Esophagus muscularis mucosa (tissue), 4 donors: Measurements from ENCODE around the gene SLC22A6. TPM values are rescaled to one million over a fixed set of nuclear protein-coding genes. Genes with fewer than 3 reads are reported as not detected.

Experiments used
- DNase-seq: peaks from one replicate; pipeline ENCODE4 v3.0.0-alpha.2; 2017; ENCODE audit errors: extremely low spot score
- H3K27ac ChIP-seq, 4 donors: fragments of 200-600 bp; sonication (generic); replicated peaks in 1 of 4; 1 replicate in 3 of 4; 2 replicates in 1 of 4; pipeline ENCODE4 v1.5.1; 2016 to 2019; ENCODE audit warnings: mild to moderate bottlenecking in 1 of 4
- H3K27me3 ChIP-seq, 4 donors: fragments of 200-600 bp; sonication (generic); one replicate each; pipeline versions ENCODE4 v1.5.1 to v1.6.0; 2016 to 2019
- H3K36me3 ChIP-seq, 4 donors: fragments of 200-600 bp; sonication (generic); one replicate each; pipeline ENCODE4 v1.5.1; 2016 to 2019
- H3K4me1 ChIP-seq, 4 donors: fragments of 200-600 bp; sonication (generic); one replicate each; pipeline ENCODE4 v1.5.1; 2016 to 2019
- H3K4me3 ChIP-seq, 4 donors: fragments of 200-600 bp; sonication (generic); 1 replicate in 2 of 4; 2 replicates in 2 of 4; pipeline ENCODE4 v1.5.1; 2016 to 2019; ENCODE audit warnings: mild to moderate bottlenecking in 4 of 4, moderate library complexity in 1 of 4
- H3K9me3 ChIP-seq, 4 donors: fragments of 200-600 bp; sonication (generic); 1 replicate in 3 of 4; 2 replicates in 1 of 4; pipeline ENCODE4 v1.5.1; 2016 to 2019
- CTCF ChIP-seq, 3 experiments: fragments of 200-600 bp in 2 of 3; fragments of 450-650 bp in 1 of 3; sonication (generic) in 2 of 3; IDR thresholded peaks; one replicate each; pipeline ENCODE4 v1.5.1; 2017 to 2019; ENCODE audit warnings: antibody characterized with exemption in 3 of 3, mild to moderate bottlenecking in 2 of 3, moderate library complexity in 1 of 3
- EP300 ChIP-seq: sonication (generic); formaldehyde crosslinking; IDR thresholded peaks from one replicate; pipeline ENCODE4 v1.6.1; 2017; ENCODE audit warnings: antibody characterized with exemption
- POLR2A ChIP-seq: fragments of 450-650 bp; IDR thresholded peaks from one replicate; pipeline ENCODE4 v1.6.1; 2017; ENCODE audit warnings: antibody characterized with exemption, moderate library complexity, mild to moderate bottlenecking, low read depth
- POLR2AphosphoS5 ChIP-seq, 2 donors: sonication (generic); formaldehyde crosslinking; IDR thresholded peaks; one replicate each; pipeline ENCODE4 v1.6.1; 2017; ENCODE audit warnings: antibody characterized with exemption in 2 of 2
- WGBS: methylation state at CpG from one replicate; pipeline ENCODE4 v1.1.5; 2018; 5-methylcytosine and 5-hydroxymethylcytosine counted together
- intact Hi-C: fragments of 100-400 bp; cut with DNase I; formaldehyde crosslinking; loops from one replicate; pipeline ENCODE4 v1.15.1; 2023
- total RNA-seq, 4 donors: library from RNA; depleted of rRNA; stranded (reverse); fragments of >200 nt; gene quantifications; one replicate each; pipeline versions ENCODE4 v1.1.0 to v1.2.1, GENCODE V29; 2016

The SLC22A6 gene
- total RNA-seq, 4 donors from 2014 or later: not detected

GRCh38 chr11:62980133-62980760 is 4.5 kb downstream of the SLC22A6 start:
- TF ChIP-seq CTCF (IDR thresholded peaks at IDR 0.05) (no peak), EP300 (no peak), POLR2A (no peak), POLR2AphosphoS5 (IDR thresholded peaks at IDR 0.05) (no peak)
- peaks cover 0 to 7% (median 0%) of the 10 kb centered on the region in 4 donors for H3K27me3 ChIP-seq
- no peaks in the 10 kb centered on the region for H3K36me3 ChIP-seq
- H3K9me3 ChIP-seq: no peaks in the 10 kb centered on the region
- DNase-seq: no peak
- H3K4me1 ChIP-seq: peaks cover 0 to 2% (median 1%) of the 10 kb centered on the region in 4 donors
- 24% methylated on average over 1 of the region's 1 CpG for WGBS
- intact Hi-C loops: no loop called here
- H3K27ac ChIP-seq: no peak overlapping the region
- no peak overlapping the region for H3K4me3 ChIP-seq

GRCh38 chr11:62976109-62976508 is 8.7 kb downstream of the SLC22A6 start:
- intact Hi-C loops: no loop called here
- Histone ChIP-seq H3K36me3 (no peaks in the 10 kb centered on the region), H3K27ac (no peak overlapping the region), H3K9me3 (no peaks in the 10 kb centered on the region), H3K27me3 (peaks cover 0 to 6% (median 0%) of the 10 kb centered on the region in 4 donors), H3K4me1 (peaks cover 6 to 8% (median 7%) of the 10 kb centered on the region in 4 donors), H3K4me3 (no peak overlapping the region)
- no peak for DNase-seq
- WGBS: 79% methylated on average over 5 of the region's 5 CpGs
- no peak for TF ChIP-seq CTCF (IDR thresholded peaks at IDR 0.05)
- TF ChIP-seq EP300: no peak
- TF ChIP-seq POLR2AphosphoS5 (IDR thresholded peaks at IDR 0.05): no peak
- no peak for TF ChIP-seq POLR2A

GRCh38 chr11:62974848-62975522 is 9.8 kb downstream of the SLC22A6 start:
- intact Hi-C loops: no loop called here
- WGBS: 17% methylated on average over 8 of the region's 9 CpGs

GRCh38 chr11:62965574-62965973 is 19.2 kb downstream of the SLC22A6 start:
- no peaks in the 10 kb centered on the region for H3K4me1 ChIP-seq
- intact Hi-C loops: no loop called here
- 40% methylated on average over 2 of the region's 2 CpGs for WGBS
- no peaks in the 10 kb centered on the region for H3K36me3 ChIP-seq
- TF ChIP-seq POLR2A: no peak
- no peak for TF ChIP-seq POLR2AphosphoS5 (IDR thresholded peaks at IDR 0.05)
- no peak for TF ChIP-seq CTCF (IDR thresholded peaks at IDR 0.05)
- TF ChIP-seq EP300: no peak
- H3K27ac ChIP-seq: no peak overlapping the region
- no peak overlapping the region for H3K4me3 ChIP-seq
- no peaks in the 10 kb centered on the region for H3K27me3 ChIP-seq
- DNase-seq: no peak
- no peaks in the 10 kb centered on the region for H3K9me3 ChIP-seq

More at GRCh38 chr11:62974848-62975522, 9.8 kb downstream of the SLC22A6 start:
- H3K4me1 ChIP-seq: peaks cover 6 to 8% (median 7%) of the 10 kb centered on the region in 4 donors
- H3K4me3 ChIP-seq: no peak overlapping the region
- TF ChIP-seq EP300 (no peak), POLR2AphosphoS5 (IDR thresholded peaks at IDR 0.05) (no peak), CTCF (IDR thresholded peaks at IDR 0.05) (peak in 2 of 3 experiments; percentile 26 to 37), POLR2A (no peak)
- no peak for DNase-seq
- H3K36me3 ChIP-seq: no peaks in the 10 kb centered on the region
- H3K9me3 ChIP-seq: no peaks in the 10 kb centered on the region
- H3K27ac ChIP-seq: no peak overlapping the region
- no peaks in the 10 kb centered on the region for H3K27me3 ChIP-seq
